ENCODE measurements around the gene GFY. TPM values are rescaled to one million over a fixed set of nuclear protein-coding genes. Genes with fewer than 3 reads are reported as not detected.
A peak's percentile ranks its signal among the peaks of the same experiment; 100 is the strongest.

Gene GFY
- total and polyA plus RNA-seq, 10 of the 15 experiments (the other 5 are each of a cell fraction or from before 2014, with no cell fraction given) = 0.05 TPM; not detected in 9

GRCh38 chr19:49434907-49435583 is 9.9 kb downstream of the GFY start (continued):
- TF ChIP-seq PKNOX1 (IDR thresholded peaks at IDR 0.05) = peak; percentile 68
- no peak for TF ChIP-seq SUPT20H (IDR thresholded peaks at IDR 0.05; ENCODE audit: borderline replicate concordance, control insufficient read depth, low read depth, low read length)
- no peak for TF ChIP-seq BMI1 (IDR thresholded peaks at IDR 0.05; ENCODE audit: borderline replicate concordance)
- TF ChIP-seq RELB (IDR thresholded peaks at IDR 0.05; ENCODE audit: low read depth) = no peak
- TF ChIP-seq PBX3 (IDR thresholded peaks at IDR 0.05; ENCODE audit: insufficient replicate concordance, low read depth, low read length) = peak; percentile 22
- TF ChIP-seq ETV6 (conservative IDR thresholded peaks at IDR 0.05 in 1 of 2, IDR thresholded peaks at IDR 0.05 in 1 of 2; ENCODE audit: borderline replicate concordance in 1 of 2, low read depth in 1 of 2) = no peak
- TF ChIP-seq ZNF592 (IDR thresholded peaks at IDR 0.05) = no peak
- no peak for TF ChIP-seq RFX5 (IDR thresholded peaks at IDR 0.05; ENCODE audit: low read depth, low read length)
- peak; percentile 73 for TF ChIP-seq NFYB (IDR thresholded peaks at IDR 0.05; ENCODE audit: insufficient read depth, low read depth, low read length)

Data from GM12878 (cell line).